NCI-H1417 (cell line): Measurements from ENCODE around the gene ARG1.

Source experiments
- DNase-seq, 3 experiments: peaks; one replicate each; lab custom pipeline; 2025; lab: John Stamatoyannopoulos, UW

Gene ARG1

DNA sequence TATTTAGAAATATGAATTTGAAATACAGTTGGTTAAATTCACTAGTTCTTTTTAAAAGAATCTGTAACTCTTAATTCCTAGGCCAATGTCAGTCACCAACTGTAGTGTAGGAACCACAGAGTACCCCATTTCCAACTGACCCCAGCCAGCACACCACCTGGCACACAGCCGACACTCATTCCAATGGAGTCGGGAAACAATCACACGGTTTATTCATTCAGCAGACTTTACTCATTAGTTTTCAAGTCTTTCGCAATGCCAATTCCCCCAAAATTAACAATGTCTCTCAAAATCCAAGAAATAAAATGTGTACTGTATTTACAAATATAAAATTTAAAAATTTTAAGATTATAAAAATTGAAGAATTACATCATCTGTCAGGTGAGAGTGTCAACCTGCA lies 13.5 kb downstream of the ARG1 start:
- DNase-seq = no peak

DNA sequence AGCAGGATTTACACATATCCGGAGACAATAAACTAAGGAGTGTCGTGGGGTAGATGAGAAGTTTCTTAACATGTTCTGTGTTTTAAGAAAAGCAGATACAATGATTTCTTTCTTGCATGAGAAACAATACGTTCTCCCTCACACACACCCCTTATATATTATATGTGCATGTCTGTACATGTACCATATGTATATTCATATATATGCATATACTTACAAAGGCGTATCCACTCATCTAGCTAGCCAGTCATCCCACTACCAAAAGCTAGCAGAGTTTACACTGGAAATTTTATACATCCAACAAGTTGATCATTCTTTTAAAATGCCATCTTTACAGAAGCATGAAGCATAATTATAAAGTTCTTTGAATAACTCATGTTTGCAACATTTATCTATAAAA lies 14.9 kb downstream of the ARG1 start:
- DNase-seq = no peak

DNA sequence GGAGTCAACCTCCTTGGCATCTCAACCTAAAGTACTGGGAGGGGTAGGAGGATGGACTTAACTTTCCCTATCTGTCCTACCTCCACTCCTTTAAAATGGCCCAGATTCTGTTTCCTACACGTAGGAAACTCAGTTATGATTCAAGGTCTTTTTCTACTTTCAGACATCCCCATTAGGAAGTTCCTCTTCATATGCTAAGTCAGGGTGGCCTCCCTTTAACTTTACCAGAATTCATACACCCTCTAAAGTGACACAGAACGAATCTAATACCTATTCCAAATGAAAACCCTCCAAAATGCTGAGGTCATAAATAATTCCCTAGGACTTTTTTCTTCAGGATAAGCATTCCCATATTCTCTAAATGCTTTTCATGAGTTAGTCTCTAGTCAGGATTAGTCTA lies 15.6 kb downstream of the ARG1 start:
- DNase-seq = no peak

DNA sequence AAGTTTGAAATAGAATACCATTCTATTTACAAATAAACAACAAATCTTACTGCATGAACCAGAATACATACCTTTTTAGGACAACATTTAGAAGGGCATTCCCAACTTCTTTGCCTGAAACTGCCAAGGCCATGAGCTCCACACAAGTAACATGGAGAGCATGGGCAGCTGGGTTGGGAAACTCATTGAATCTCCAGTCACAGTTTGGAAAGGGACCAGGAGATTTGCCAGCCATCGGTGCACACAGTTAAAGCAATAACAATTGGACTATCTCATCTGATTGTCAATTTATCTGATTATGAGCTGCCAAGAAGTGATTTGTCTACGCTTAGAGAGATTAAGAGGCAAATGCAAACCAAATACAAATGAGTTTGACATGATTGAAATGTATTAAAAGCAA lies 19.9 kb downstream of the ARG1 start:
- no peak for DNase-seq

DNA sequence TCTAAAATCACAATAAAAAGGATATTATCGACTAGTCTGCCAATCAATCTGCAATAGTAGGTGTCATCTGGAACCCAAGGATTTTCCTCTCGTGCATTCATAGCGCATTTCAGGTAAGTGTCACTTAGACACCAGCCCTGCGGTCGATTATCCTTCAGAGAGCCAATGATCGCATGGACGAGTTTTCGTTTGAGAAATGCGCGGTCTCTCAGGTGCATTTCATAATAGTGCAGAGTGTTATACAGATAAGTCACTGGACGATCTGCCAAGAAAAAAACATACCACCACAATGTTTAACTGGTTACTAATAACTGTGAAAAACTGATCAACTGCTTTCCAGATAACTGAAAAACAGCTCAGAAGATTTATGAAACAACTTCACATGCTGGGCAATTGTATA lies 21.0 kb downstream of the ARG1 start:
- no peak for DNase-seq

DNA sequence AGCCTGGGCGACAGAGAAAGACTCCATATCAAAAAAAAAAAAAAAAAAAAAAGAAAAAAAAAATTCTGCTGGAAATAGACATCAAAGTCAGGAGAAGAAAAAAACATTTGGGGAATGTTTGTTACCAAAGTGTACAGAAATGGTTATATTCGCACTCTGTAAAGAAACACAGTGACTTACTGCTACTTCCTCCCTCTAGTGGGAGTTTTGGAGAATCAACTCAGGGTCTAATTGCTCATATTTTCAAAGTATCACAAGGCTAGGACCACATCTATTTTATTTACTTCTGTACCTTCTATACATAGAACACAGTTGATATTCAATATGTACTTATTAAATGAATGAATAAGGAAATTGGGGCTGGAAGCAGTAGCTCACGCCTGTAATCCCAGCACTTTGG lies 24.4 kb downstream of the ARG1 start:
- DNase-seq = peak in 1 of 3 experiments; percentile 15

DNA sequence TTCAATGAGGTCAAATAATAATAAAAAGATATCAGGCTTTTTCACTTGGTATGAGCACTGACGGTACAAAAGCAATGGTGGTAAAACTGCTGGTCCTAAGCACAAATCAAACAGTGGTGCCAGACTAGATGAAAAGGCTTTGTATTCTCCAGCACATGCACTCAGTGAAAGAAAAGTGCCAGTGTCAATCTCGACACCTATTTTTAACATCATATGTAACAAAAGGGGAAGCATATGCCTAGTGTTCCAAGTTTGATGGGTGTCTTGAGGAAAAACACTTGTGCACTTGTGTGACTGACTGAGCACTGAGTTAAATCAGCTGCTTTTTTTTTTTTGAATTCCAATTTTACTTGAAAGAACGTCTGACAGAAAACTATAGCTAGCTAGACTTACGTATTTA lies 27.7 kb downstream of the ARG1 start:
- no peak for DNase-seq

DNA sequence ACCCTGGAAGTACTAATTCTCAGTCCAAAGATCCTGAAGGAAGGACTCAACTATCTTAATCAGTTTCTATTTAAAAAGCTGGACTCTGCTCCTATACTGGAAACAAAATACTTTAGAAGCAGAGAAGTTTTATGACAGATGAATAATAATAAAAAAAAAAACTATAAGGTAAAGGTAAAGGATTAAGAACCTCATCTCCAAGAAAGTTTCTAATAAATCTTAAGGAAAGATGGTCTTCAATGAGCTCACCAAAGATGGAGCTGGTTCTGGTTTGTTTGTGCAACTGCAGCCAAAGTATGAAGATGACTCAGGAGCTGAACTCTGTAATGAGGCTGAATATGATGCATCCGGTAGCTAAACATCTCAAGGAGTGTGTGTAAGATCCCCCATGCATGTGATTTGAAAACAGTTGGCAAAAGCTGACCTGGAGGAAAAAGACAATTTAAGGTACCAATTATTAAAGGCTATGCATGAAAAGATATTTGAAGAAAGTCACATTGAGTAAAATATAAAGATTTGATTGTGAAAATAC lies 29.8 kb downstream of the ARG1 start:
- no peak for DNase-seq

DNA sequence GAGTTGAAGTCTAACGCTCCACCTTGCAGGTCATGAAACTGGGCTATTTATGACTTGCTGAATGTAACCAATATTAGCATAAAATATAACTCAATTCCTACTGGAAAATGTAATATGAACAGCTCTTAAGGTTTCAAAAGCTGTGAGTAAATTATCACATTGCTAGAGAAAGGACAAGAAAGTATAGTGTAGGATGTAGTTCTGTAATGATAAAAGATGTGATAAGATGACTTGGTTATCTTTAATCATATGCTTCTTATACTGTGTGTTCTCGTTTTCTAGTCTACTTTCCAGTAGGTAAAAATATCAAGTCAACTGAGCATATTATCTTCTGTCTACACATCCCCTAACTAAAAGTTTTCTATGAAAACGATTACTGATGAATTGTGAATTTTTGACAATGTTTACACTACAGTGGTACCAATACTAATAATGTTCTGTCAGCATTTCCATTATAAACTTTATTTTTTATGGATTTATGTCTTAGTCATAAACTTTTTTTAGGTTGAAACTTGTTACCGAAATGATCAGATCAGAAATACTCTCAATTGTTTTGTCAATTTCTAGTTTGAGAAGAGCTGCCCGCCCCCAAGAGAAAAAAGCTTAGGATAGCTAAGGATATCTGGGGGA lies 40.4 kb downstream of the ARG1 start:
- DNase-seq = no peak

DNA sequence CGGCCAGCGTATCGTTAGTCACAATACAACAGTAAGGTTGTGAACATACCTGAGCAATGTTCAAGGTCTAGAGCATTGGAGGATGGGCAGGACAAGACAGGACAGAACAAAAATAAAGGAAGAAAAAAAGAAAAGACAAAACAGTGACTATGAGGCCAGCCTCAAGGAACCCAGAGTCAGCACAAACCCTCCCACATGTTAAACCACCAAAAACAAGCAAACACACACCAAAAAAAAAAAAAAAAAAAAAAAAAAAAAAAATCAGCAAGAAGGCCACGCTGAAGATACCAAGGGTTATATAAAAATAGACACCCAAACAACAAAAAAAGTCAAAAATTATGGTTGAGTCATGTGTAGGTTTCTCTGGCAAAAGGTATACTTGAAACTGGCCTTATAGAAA lies 42.2 kb downstream of the ARG1 start:
- DNase-seq = no peak

DNA sequence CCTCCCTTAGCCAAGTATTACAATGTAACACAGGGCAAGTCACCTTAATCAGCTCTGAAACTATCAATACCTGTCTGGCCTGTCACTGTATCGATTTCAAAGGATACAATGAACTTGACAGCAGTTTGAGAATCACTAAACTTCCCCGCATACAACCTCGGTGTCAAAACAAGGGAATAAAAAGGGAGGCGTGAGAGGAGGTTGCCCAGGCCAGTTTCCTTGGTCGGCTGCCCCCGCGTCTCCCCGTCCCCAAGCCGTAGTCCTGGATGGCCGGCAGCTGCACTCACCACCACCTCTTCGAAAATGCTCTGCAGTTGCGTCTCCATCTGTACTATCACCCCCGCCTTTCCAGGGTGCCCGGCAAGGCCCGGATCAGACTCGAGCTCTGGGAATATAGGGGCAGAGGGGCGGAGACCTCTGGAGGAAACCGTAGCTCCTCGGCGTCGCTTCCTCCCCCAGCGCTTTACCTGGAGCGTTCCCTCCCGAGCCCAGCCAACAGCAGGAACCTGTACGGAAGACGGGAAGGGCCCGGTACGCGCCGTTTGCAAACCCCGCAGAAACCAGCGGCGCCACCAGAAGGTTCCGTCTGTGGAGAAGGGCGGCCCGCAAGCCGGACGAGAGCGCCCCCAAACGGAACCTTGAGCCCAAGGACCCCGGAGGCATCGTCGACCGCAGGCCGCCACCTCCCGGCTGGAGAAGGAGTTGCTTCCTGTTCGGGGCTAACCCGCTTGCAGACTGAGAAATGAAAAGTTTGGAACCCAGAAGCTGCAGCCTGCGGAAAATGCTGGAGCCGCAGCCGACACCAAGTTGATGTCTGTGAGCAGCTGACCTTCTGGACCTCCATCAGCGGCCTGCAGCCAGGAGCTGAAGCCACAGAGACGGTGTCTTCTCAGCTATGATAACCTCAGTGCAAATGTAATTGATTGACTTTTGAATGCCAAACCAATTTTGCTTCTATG lies 55.0 kb downstream of the ARG1 start, which contains the start of gene MED23:
Gene MED23, minus strand, starts transcription at position 519 of the 959 bp plus-strand sequence. Its CDS starts 193 bp downstream, at position 326.
- DNase-seq = peak; percentile 93 to 98 (median 97)

DNA sequence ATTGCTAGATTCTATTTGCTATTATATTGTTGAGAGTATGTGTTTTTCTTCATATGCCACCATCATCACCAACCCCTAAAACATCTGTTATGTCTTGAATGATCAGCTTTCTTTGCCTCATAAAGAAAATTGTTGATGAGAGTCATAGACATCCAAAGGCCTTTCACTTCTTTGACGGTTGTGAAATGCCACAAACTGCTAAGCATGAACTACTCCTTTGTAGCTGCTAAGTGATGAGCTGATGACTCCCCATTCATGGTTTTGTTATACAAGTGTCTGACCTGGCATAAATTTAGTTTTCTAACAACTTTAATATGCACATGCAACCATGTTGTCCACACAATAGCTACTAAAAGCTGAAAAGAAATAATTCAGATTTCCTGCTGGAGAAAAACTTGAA lies 55.7 kb downstream of the ARG1 start:
- peak in 1 of 3 experiments; percentile 2 for DNase-seq

DNA sequence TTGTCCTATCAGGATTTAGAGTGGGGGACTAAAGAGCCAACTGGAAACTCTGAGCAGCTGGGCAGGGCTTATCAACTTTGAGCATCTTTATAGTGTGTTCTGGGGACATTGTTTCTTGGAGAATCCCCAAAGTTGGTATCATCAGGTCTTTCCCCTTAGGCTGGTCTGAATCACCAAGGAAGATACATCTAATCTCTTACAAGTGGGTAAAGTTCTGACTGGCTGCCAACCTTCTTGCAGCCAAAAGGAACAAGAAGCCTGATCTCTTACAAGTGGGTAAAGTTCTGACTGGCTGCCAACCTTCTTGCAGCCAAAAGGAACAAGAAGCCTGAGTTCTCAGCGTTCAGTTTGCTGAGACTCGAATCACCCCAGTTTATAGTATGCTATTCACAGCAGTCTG lies 56.6 kb downstream of the ARG1 start:
- DNase-seq = no peak

DNA sequence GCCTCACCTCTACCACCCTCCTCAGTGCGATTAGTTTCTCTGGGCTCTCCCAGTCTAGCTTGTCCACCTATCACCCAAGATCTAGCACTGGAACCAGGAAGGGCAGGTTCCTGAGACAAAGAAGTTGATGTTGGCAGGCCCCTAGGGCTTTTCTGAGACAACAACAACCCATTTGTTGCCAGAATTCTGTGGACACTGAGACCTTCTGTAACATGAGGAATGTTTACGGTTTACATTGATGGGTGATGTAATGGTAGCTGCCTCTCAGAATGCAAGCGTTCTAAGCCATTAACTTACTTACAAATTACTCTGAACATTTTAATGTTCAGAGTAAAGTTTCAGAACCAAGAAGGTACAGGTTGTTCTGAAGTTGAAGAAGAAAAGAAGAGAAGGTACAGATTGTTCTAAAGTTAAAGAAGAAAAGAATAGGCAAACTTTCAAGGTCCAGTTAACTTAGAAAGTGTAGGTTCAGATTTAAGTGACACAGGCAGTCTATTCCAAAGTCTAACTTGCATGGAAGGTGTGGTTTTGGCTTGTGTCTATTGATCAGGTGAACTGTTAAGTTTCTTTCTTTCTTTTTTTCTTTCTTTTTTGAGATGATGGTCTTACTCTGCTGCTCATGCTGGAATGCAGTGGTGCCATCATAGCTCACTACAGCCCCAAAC lies 58.7 kb downstream of the ARG1 start:
- DNase-seq = no peak
